GM06990 (cell line): ENCODE measurements around the gene KCNIP4.

Experiments
- DNase-seq: peaks from one replicate; pipeline ENCODE4 v3.0.0-alpha.2; 2011; ENCODE audit not compliant: insufficient read length; ENCODE audit errors: extremely low read depth
- H3K27me3 ChIP-seq: replicated peaks from 2 replicates; pipeline ENCODE4 v1.6.0; 2011; ENCODE audit warnings: low read length; ENCODE audit not compliant: control insufficient read depth, insufficient read depth
- H3K36me3 ChIP-seq: 2 replicates; pipeline ENCODE4 v1.5.1; 2011; ENCODE audit warnings: low read length; ENCODE audit not compliant: control insufficient read depth, insufficient read depth
- H3K4me3 ChIP-seq: replicated peaks from 2 replicates; pipeline ENCODE4 v1.5.1; 2011; ENCODE audit warnings: low read depth, mild to moderate bottlenecking, control low read depth, low read length
- TF ChIP-seq, protein P1 (sequence below): IDR thresholded peaks from 2 replicates; pipeline ENCODE4 v1.5.1; 2011; ENCODE audit warnings: low read length, control low read depth, mild to moderate bottlenecking, inconsistent platforms; ENCODE audit not compliant: insufficient read depth, poor library complexity, severe bottlenecking

Gene KCNIP4

DNA sequence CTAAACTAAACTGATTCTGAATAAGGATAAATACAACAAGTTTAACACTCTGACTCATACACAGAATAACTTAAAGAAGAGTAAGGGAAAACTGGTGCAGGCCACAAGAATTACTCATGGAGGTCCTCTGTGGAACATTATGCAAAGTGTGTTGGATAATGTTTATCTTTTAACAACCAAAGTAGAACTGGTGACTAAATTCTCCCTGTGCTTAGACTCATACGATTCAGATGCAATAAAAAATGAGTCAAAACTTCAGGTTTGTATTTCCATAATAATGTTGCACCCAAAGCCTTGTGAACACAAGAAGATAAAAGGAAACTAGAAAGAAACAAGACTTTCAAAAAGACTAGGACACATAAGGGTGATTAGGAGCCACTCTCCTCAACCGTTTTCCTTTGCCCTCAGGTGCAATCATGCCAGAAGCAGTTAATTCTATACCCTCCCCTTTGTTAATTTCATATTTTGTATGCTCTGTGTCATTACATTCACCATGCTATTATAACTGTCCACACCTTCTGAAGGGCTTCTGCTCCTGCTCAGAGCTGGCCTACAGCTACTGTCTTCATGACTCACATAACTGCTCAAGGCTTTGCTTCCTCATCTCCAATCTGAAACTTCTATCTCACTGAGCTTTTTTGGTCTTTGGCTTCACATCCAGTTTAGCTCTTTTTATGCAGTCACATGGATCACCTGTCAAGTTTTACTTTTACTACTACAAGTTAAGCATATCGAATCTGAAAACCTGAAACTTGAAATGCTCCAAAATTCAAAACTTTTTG is 60.2 kb downstream of the KCNIP4 start:
- Histone ChIP-seq H3K36me3 (no peaks in the 10 kb centered on the region), H3K27me3 (no peaks in the 10 kb centered on the region), H3K4me3 (no peak overlapping the region)
- no peak for DNase-seq
- TF ChIP-seq, protein P1, sequence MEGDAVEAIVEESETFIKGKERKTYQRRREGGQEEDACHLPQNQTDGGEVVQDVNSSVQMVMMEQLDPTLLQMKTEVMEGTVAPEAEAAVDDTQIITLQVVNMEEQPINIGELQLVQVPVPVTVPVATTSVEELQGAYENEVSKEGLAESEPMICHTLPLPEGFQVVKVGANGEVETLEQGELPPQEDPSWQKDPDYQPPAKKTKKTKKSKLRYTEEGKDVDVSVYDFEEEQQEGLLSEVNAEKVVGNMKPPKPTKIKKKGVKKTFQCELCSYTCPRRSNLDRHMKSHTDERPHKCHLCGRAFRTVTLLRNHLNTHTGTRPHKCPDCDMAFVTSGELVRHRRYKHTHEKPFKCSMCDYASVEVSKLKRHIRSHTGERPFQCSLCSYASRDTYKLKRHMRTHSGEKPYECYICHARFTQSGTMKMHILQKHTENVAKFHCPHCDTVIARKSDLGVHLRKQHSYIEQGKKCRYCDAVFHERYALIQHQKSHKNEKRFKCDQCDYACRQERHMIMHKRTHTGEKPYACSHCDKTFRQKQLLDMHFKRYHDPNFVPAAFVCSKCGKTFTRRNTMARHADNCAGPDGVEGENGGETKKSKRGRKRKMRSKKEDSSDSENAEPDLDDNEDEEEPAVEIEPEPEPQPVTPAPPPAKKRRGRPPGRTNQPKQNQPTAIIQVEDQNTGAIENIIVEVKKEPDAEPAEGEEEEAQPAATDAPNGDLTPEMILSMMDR: no peak

DNA sequence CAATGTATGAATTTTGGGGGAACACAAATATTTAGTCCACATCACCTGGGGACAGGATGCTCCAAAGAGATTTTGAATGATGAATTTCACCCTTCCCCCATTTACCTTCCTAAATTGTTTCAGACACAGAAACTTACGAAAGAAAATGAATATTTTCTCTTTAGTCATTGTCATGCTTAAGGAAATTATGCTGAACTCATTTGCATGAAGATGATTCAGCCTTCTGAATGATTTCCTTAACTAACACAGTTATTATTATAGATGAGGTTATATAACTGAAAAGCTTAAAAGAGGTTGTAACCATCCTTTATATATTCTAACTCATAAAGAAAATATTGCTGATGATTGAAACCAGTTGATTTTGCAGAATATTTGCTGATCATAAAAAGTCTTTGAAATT is 61.1 kb downstream of the KCNIP4 start:
- DNase-seq: no peak
- no peaks in the 10 kb centered on the region for H3K27me3 ChIP-seq
- H3K4me3 ChIP-seq: no peak overlapping the region
- TF ChIP-seq, protein P1: no peak
- no peaks in the 10 kb centered on the region for H3K36me3 ChIP-seq

DNA sequence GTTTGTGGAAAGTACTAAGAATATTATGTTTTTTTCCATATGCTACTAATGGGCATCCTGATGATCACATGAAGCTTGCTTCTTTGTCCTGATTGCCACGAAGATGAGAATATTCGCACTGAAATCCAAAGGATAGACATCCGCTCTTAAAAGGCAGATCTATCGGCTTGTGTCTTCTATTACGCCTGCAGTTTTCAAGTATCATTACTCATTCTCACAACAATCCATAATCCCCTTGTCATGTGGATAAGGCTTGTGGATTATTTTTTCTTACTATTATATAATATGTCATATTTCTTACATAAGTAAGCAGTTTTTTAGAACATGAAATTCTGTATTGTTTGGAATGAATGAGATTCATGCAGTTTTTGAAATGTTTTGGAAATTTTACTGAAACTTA is 62.8 kb downstream of the KCNIP4 start:
- Histone ChIP-seq H3K27me3 (no peaks in the 10 kb centered on the region), H3K4me3 (no peak overlapping the region), H3K36me3 (no peaks in the 10 kb centered on the region)
- no peak for DNase-seq
- TF ChIP-seq, protein P1: no peak

DNA sequence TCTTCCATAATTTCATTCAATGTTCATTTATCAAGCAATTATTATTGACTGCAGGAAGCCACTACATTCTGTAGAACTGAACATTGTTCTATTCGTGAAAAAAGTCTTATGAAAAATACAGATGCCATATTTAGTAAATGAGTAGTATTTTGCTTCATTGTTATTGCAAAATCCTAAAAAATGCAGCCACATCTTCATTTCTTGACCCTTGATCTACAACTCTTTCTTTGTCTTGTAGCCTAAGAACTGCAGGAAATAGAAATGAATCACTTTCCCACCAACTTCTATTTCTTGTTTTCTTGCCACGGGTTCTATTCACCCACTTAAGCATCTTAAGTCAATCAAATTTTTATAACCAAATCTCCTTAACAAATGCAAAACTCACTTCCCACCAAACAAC is 63.3 kb downstream of the KCNIP4 start:
- TF ChIP-seq, protein P1: no peak
- Histone ChIP-seq H3K27me3 (no peaks in the 10 kb centered on the region), H3K36me3 (no peaks in the 10 kb centered on the region), H3K4me3 (no peak overlapping the region)
- no peak for DNase-seq

DNA sequence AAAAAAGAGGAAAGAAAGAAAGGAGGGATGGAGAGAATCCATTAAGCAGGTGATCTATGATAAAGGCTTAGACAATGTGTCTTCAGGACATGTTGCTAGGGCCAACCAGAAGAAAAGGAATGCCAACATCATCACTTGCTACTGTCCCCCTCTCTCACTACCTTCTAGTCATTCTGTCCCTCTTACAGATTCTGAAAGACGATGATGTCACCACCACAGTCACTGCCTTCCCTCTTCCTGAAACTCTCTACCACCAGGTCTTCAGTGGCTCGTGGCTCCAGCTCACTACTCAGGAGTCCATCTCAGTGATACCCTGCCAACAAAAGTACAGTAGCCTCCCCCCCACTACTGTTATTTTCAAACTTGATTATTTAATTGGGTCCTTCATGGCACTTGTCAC is 64.0 kb downstream of the KCNIP4 start:
- DNase-seq: no peak
- Histone ChIP-seq H3K27me3 (no peaks in the 10 kb centered on the region), H3K36me3 (no peaks in the 10 kb centered on the region), H3K4me3 (no peak overlapping the region)
- TF ChIP-seq, protein P1: no peak
